Measurements from ENCODE around the gene DERL3.

The DERL3 gene

GRCh38 chr22:23790819-23791737 lies 47.7 kb downstream of the DERL3 start:
- H3K4me3 ChIP-seq (replicated peaks; ENCODE audit: low read depth, low read length), result no peak overlapping the region
- TF ChIP-seq, protein P1, sequence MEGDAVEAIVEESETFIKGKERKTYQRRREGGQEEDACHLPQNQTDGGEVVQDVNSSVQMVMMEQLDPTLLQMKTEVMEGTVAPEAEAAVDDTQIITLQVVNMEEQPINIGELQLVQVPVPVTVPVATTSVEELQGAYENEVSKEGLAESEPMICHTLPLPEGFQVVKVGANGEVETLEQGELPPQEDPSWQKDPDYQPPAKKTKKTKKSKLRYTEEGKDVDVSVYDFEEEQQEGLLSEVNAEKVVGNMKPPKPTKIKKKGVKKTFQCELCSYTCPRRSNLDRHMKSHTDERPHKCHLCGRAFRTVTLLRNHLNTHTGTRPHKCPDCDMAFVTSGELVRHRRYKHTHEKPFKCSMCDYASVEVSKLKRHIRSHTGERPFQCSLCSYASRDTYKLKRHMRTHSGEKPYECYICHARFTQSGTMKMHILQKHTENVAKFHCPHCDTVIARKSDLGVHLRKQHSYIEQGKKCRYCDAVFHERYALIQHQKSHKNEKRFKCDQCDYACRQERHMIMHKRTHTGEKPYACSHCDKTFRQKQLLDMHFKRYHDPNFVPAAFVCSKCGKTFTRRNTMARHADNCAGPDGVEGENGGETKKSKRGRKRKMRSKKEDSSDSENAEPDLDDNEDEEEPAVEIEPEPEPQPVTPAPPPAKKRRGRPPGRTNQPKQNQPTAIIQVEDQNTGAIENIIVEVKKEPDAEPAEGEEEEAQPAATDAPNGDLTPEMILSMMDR (IDR thresholded peaks at IDR 0.05; ENCODE audit: low read length, missing control alignments), result no peak
- peak; percentile 39 for DNase-seq (ENCODE audit: low read depth)

GRCh38 chr22:23789638-23790037 lies 49.2 kb downstream of the DERL3 start:
- no peak for DNase-seq (ENCODE audit: low read depth)
- no peak overlapping the region for H3K4me3 ChIP-seq (replicated peaks; ENCODE audit: low read depth, low read length)

DNA sequence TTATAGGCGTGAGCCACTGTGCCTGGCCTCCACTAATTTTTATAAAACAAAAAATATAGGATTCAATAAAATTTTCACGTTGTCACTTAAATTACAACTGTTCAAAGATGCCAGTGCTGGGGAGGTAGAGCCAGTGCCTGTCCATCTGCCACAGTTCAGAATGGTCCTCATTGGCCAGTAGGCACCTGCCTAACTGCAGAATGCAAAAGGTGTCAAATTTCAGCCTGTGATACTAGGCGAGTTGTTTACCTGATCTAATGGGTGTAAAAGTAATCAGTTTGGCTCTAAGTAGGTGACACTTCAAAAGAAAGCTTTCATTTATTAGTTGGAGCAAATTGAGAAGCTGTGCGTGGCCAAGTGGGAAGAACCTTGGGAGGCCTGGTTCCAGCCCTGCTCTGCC lies 49.7 kb downstream of the DERL3 start:
- H3K4me3 ChIP-seq (replicated peaks; ENCODE audit: low read depth, low read length), result no peak overlapping the region
- DNase-seq (ENCODE audit: low read depth), result no peak
- TF ChIP-seq, protein P1 (IDR thresholded peaks at IDR 0.05; ENCODE audit: low read length, missing control alignments), result no peak

More at GRCh38 chr22:23789638-23790037, 49.2 kb downstream of the DERL3 start:
- TF ChIP-seq, protein P1 (IDR thresholded peaks at IDR 0.05; ENCODE audit: low read length, missing control alignments), result peak; percentile 1

GRCh38 chr22:23787910-23788309 lies 50.9 kb downstream of the DERL3 start:
- no peak for DNase-seq (ENCODE audit: low read depth)
- H3K4me3 ChIP-seq (replicated peaks; ENCODE audit: low read depth, low read length), result peak overlapping the region; percentile 86
- TF ChIP-seq, protein P1 (IDR thresholded peaks at IDR 0.05; ENCODE audit: low read length, missing control alignments), result no peak

GRCh38 chr22:23787600-23787896 lies 51.3 kb downstream of the DERL3 start:
- H3K4me3 ChIP-seq (replicated peaks; ENCODE audit: low read depth, low read length), result peak overlapping the region; percentile 86
- TF ChIP-seq, protein P1 (IDR thresholded peaks at IDR 0.05; ENCODE audit: low read length, missing control alignments), result no peak
- DNase-seq (ENCODE audit: low read depth), result no peak

DNA sequence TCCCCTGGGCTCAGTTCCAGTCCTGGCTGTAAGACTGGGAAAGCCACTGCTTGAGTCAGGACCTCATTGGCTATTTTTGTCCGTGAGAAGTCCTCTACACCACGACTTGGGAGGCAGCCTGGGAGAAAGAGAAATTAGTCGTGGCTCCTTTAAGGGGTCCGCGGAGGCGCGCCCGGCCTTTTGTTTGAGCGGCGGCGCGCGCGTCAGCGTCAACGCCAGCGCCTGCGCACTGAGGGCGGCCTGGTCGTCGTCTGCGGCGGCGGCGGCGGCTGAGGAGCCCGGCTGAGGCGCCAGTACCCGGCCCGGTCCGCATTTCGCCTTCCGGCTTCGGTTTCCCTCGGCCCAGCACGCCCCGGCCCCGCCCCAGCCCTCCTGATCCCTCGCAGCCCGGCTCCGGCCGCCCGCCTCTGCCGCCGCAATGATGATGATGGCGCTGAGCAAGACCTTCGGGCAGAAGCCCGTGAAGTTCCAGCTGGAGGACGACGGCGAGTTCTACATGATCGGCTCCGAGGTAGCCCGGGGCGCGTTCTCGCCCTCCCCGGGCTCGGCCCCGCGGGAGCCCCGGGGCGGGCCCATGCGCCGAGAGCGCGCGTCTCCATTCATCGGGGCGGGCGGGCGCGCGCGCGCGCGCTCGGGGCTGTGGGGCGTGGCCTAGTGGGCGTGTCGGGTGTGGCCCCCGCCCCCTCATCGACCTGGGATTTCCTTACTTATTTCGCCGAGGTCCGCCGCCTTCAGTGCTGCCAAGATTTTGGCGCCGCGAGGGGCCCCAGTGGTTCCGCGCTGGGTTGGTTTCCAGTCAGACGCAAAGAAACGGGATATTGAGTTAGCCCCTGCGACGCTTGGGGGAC lies 51.8 kb downstream of the DERL3 start, which contains the start of gene SMARCB1:
TSS of gene SMARCB1 (plus strand) at position 215 of the 848 bp plus-strand sequence. CDS start at position 419, 204 bp downstream.
- TF ChIP-seq, protein P1 (IDR thresholded peaks at IDR 0.05; ENCODE audit: low read length, missing control alignments), result no peak
- DNase-seq (ENCODE audit: low read depth), result peak; percentile 91
- H3K4me3 ChIP-seq (replicated peaks; ENCODE audit: low read depth, low read length), result peak within 1 kb of the TSS; percentile 86

Measured in fibroblast of pulmonary artery (primary cell).